ENCODE results near the gene DOCK7. TPM values are rescaled to one million over a fixed set of nuclear protein-coding genes. Genes with fewer than 3 reads are reported as not detected.

DOCK7 gene
- total and polyA plus RNA-seq, 2 of the 13 experiments (the other 11 are each of a cell fraction or from before 2014, with no cell fraction given), result 45.7 to 67.2 TPM

GRCh38 chr1:62691062-62691844 lies 3.1 kb upstream of the DOCK7 start (continued):
- 0 out of 2 replicates have a peak, but pooled peaks have one; percentile 14 for TF ChIP-seq ATF2 (CRISPR knock-in tag; IDR thresholded peaks at IDR 0.05)
- TF ChIP-seq ETS1 (CRISPR knock-in tag; IDR thresholded peaks at IDR 0.05), result no peak
- TF ChIP-seq ZNF704 (CRISPR knock-in tag; IDR thresholded peaks at IDR 0.05; ENCODE audit: borderline replicate concordance), result no peak
- no peak for TF ChIP-seq LCORL (IDR thresholded peaks at IDR 0.05)
- no peak for TF ChIP-seq LCORL (CRISPR knock-in tag; IDR thresholded peaks at IDR 0.05)
- no peak for TF ChIP-seq REXO4 (CRISPR knock-in tag; IDR thresholded peaks at IDR 0.05; ENCODE audit: borderline replicate concordance)
- TF ChIP-seq GTF2F1 (IDR thresholded peaks at IDR 0.05; ENCODE audit: low read length), result no peak
- no peak for TF ChIP-seq KMT2B (CRISPR knock-in tag; IDR thresholded peaks at IDR 0.05)
- no peak for TF ChIP-seq ZNF30 (CRISPR knock-in tag; IDR thresholded peaks at IDR 0.05)
- TF ChIP-seq ZNF354B (CRISPR knock-in tag; IDR thresholded peaks at IDR 0.05), result no peak
- no peak for TF ChIP-seq SCMH1 (CRISPR knock-in tag; IDR thresholded peaks at IDR 0.05; ENCODE audit: borderline replicate concordance)
- no peak for TF ChIP-seq SMAD9 (CRISPR knock-in tag; IDR thresholded peaks at IDR 0.05)
- TF ChIP-seq YEATS2 (CRISPR knock-in tag; IDR thresholded peaks at IDR 0.05; ENCODE audit: borderline replicate concordance), result no peak
- TF ChIP-seq ZNF431 (CRISPR knock-in tag; IDR thresholded peaks at IDR 0.05; ENCODE audit: borderline replicate concordance, low read depth), result no peak; the same call in 1 of the 2 replicates
- no peak for TF ChIP-seq ZNF33B (CRISPR knock-in tag; IDR thresholded peaks at IDR 0.05)
- TF ChIP-seq MXI1 (IDR thresholded peaks at IDR 0.05; ENCODE audit: borderline replicate concordance, low read depth, low read length), result no peak
- peak; percentile 86; the same call in 1 of the 2 replicates for TF ChIP-seq TEF (CRISPR knock-in tag; IDR thresholded peaks at IDR 0.05)
- TF ChIP-seq CREB1 (IDR thresholded peaks at IDR 0.05), result no peak
- peak; percentile 55 for TF ChIP-seq CREB1 (CRISPR knock-in tag; IDR thresholded peaks at IDR 0.05)
- no peak for TF ChIP-seq FOXP1 (IDR thresholded peaks at IDR 0.05)
- peak; percentile 13; the same call in 1 of the 2 replicates for TF ChIP-seq FOXP1 (CRISPR knock-in tag; IDR thresholded peaks at IDR 0.05)
- no peak for TF ChIP-seq ZNF326 (CRISPR knock-in tag; IDR thresholded peaks at IDR 0.05; ENCODE audit: borderline replicate concordance)
- TF ChIP-seq ZNF468 (CRISPR knock-in tag; IDR thresholded peaks at IDR 0.05), result no peak
- TF ChIP-seq MYC (CRISPR knock-in tag; IDR thresholded peaks at IDR 0.05; ENCODE audit: borderline replicate concordance), result no peak
- peak; percentile 15; the same call in 1 of the 2 replicates for TF ChIP-seq ARID3A (IDR thresholded peaks at IDR 0.05; ENCODE audit: low read depth, low read length)
- no peak for TF ChIP-seq IKZF4 (CRISPR knock-in tag; IDR thresholded peaks at IDR 0.05; ENCODE audit: borderline replicate concordance, low read depth, not compliant biosample characterization)

Data from HepG2 (cell line).